ENCODE results near the gene MBD3. TPM values are rescaled to one million over a fixed set of nuclear protein-coding genes. Genes with fewer than 3 reads are reported as not detected.

Gene MBD3
- total RNA-seq, 6 experiments from 2014 or later, result 75.6 to 104 (median 85.7) TPM

DNA sequence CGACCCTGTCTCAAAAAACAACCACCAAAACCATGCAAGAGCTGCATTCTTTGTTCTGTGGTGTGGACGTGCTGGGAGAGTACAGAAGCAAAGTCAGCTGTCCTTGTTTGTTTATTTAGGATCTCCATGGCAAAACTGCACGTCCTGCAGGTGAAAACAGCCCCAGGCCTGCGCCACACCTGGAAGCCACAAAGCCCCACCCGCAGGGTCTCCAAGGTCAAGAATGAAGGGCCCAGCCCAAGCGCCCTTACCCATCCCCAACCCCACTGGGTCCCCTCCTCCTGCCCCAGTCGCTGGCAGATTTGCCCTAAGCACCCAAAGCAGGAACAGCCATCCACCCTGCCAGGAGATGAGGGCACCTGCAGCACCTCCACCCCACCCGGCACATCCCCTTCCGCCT is 10.5 kb downstream of the MBD3 start:
- Mint-ChIP-seq H3K27ac (no peak overlapping the region), H3K4me1 (ENCODE audit: low read depth) (0 out of 2 replicates have a peak, but pooled peaks cover under 1% of the 10 kb centered on the region), H3K27me3 (ENCODE audit: insufficient read depth) (no peaks in the 10 kb centered on the region), H3K36me3 (ENCODE audit: low read depth) (peaks cover 15% of the 10 kb centered on the region; the same call in 1 of the 2 replicates), H3K9me3 (no peaks in the 10 kb centered on the region), H3K4me3 (no peak overlapping the region)
- TF ChIP-seq CTCF (IDR thresholded peaks at IDR 0.05), result no peak
- DNase-seq, result no peak

DNA sequence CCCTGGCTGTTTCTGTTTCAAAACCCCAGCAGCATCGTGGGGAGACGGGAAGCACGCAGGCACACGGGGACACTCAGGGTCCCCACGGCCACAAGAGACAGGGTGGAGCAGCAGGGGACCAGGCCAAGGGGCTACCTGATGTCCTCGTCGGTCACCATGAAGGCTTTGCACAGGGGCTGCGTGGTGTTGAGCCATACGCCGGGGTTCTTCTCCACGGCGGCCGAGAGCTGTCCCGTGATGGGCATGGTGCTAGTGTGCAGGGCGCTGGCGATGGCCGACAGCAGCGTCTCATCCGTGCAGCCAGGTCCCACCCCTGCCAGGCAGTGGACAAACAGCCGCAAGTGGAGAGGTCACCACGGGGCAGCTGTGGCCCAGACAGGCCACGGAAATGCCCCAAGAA is 11.7 kb downstream of the MBD3 start:
- DNase-seq, result no peak
- H3K4me1 Mint-ChIP-seq (ENCODE audit: low read depth), result no peaks in the 10 kb centered on the region
- no peak overlapping the region for H3K27ac Mint-ChIP-seq
- no peaks in the 10 kb centered on the region for H3K9me3 Mint-ChIP-seq
- no peak for TF ChIP-seq CTCF (IDR thresholded peaks at IDR 0.05)
- H3K27me3 Mint-ChIP-seq (ENCODE audit: insufficient read depth), result no peaks in the 10 kb centered on the region; the same call in 1 of the 2 replicates
- H3K36me3 Mint-ChIP-seq (ENCODE audit: low read depth), result peaks cover 11% of the 10 kb centered on the region; the same call in 1 of the 2 replicates
- H3K4me3 Mint-ChIP-seq, result no peak overlapping the region

GRCh38 chr19:1580382-1580781 is 12.3 kb downstream of the MBD3 start:
- Mint-ChIP-seq H3K4me3 (no peak overlapping the region), H3K27ac (no peak overlapping the region), H3K9me3 (no peaks in the 10 kb centered on the region), H3K27me3 (ENCODE audit: insufficient read depth) (no peaks in the 10 kb centered on the region; the same call in 1 of the 2 replicates), H3K36me3 (ENCODE audit: low read depth) (0 out of 2 replicates have a peak, but pooled peaks cover 6% of the 10 kb centered on the region), H3K4me1 (ENCODE audit: low read depth) (no peaks in the 10 kb centered on the region)
- DNase-seq, result no peak
- no peak for TF ChIP-seq CTCF (IDR thresholded peaks at IDR 0.05)

DNA sequence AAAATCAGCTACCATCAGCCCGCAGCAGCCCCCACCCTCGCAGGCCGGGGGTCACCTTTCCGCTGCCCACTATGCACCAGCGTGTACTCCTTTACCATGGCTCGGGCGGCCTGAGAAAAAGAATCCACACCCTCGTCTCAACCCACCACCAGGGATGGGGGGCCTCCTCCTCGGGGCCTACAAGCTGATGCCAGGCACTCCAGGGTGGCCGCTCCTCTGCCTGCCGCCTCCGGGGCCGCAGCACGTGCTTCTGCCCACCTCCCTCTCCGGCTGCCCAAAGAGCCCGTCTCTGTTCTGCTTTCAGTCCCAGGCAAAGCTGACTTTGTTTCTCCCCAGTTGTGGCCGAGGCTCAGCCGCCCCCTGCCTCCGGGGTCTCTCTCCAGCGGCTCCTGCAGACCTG is 13.4 kb downstream of the MBD3 start:
- no peaks in the 10 kb centered on the region; the same call in 1 of the 2 replicates for H3K27me3 Mint-ChIP-seq (ENCODE audit: insufficient read depth)
- H3K36me3 Mint-ChIP-seq (ENCODE audit: low read depth), result 0 out of 2 replicates have a peak, but pooled peaks cover 5% of the 10 kb centered on the region
- no peak for TF ChIP-seq CTCF (IDR thresholded peaks at IDR 0.05)
- H3K27ac Mint-ChIP-seq, result no peak overlapping the region
- H3K4me3 Mint-ChIP-seq, result no peak overlapping the region
- no peak for DNase-seq
- H3K4me1 Mint-ChIP-seq (ENCODE audit: low read depth), result no peaks in the 10 kb centered on the region
- no peaks in the 10 kb centered on the region for H3K9me3 Mint-ChIP-seq

GRCh38 chr19:1577929-1578618 is 14.6 kb downstream of the MBD3 start:
- H3K27me3 Mint-ChIP-seq (ENCODE audit: insufficient read depth), result peaks cover 3% of the 10 kb centered on the region
- 0 out of 2 replicates have a peak, but pooled peaks cover 5% of the 10 kb centered on the region for H3K36me3 Mint-ChIP-seq (ENCODE audit: low read depth)
- no peak overlapping the region for H3K27ac Mint-ChIP-seq
- H3K9me3 Mint-ChIP-seq, result no peaks in the 10 kb centered on the region
- TF ChIP-seq CTCF (IDR thresholded peaks at IDR 0.05), result no peak
- peaks cover 6% of the 10 kb centered on the region for H3K4me1 Mint-ChIP-seq (ENCODE audit: low read depth)
- no peak overlapping the region for H3K4me3 Mint-ChIP-seq
- DNase-seq, result no peak
